ENCODE results near the gene HCFC1. TPM values are rescaled to one million over a fixed set of nuclear protein-coding genes. Genes with fewer than 3 reads are reported as not detected.
A peak's percentile ranks its signal among the peaks of the same experiment; 100 is the strongest.

Gene HCFC1
- total and polyA plus RNA-seq, 3 donors from 2014 or later, result 32.3 to 115 (median 102) TPM

DNA sequence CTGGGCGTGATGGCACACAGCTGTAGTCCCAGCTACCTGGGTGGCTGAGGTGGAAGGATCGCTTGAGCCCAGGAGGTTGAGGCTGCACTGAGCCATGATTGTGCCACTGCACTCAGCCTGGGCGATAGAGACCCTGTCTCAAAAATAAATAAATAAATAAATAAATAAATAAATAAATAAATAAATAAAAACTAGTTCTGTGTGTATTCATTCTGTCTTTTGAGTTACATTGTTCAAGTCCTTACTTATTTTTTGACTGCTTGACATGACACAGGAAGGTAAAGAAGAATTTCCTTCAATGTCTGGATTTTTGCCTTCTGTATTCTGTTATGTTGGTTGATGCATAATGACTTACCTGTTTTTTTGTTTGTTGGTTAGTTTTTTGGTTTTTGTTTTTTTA, 34.6 kb downstream of the HCFC1 start:
- H3K4me1 ChIP-seq, result no peaks in the 10 kb centered on the region
- TF ChIP-seq POLR2A (IDR thresholded peaks at IDR 0.05) (no peak), CTCF (IDR thresholded peaks at IDR 0.05) (no peak)
- H3K36me3 ChIP-seq (ENCODE audit: low read depth, missing control alignments), result no peaks in the 10 kb centered on the region
- no peak for DNase-seq
- WGBS, 2 donors, result 90 to 95% methylated on average over 3 of the region's 3 CpGs
- H3K4me3 ChIP-seq, result no peak overlapping the region
- H3K27ac ChIP-seq, result no peak overlapping the region
- H3K9me3 ChIP-seq, result no peaks in the 10 kb centered on the region
- intact Hi-C loops (cut with DNase I; ENCODE audit: low total_unique reads), result no loop called here
- H3K27me3 ChIP-seq, result no peaks in the 10 kb centered on the region

GRCh38 chrX:153935326-153935851, 36.2 kb downstream of the HCFC1 start:
- WGBS, 2 donors, result 11 to 22% methylated on average over 7 to 22 of the region's 32 CpGs
- intact Hi-C loops (cut with DNase I; ENCODE audit: low total_unique reads), result no loop called here
- peak overlapping the region; percentile 36 to 63 for H3K4me3 ChIP-seq
- DNase-seq, result no peak
- no peaks in the 10 kb centered on the region for H3K36me3 ChIP-seq (ENCODE audit: low read depth, missing control alignments)
- H3K27me3 ChIP-seq, result no peaks in the 10 kb centered on the region
- H3K27ac ChIP-seq, result no peak overlapping the region
- H3K4me1 ChIP-seq, result no peaks in the 10 kb centered on the region
- no peaks in the 10 kb centered on the region for H3K9me3 ChIP-seq
- TF ChIP-seq CTCF (IDR thresholded peaks at IDR 0.05), result no peak
- no peak for TF ChIP-seq POLR2A (IDR thresholded peaks at IDR 0.05)

GRCh38 chrX:153934762-153935325, 36.8 kb downstream of the HCFC1 start, which contains the start of gene NAA10:
Gene NAA10, minus strand, starts transcription at chrX:153935037. Its CDS starts 133 bp downstream, at chrX:153934904.
- Histone ChIP-seq H3K36me3 (ENCODE audit: low read depth, missing control alignments) (no peaks in the 10 kb centered on the region), H3K27ac (no peak within 1 kb of the TSS), H3K27me3 (no peaks in the 10 kb centered on the region), H3K9me3 (no peaks in the 10 kb centered on the region), H3K4me1 (no peaks in the 10 kb centered on the region), H3K4me3 (peak within 1 kb of the TSS; percentile 47 to 63)
- no peak for TF ChIP-seq POLR2A (IDR thresholded peaks at IDR 0.05)
- TF ChIP-seq CTCF (IDR thresholded peaks at IDR 0.05), result no peak
- DNase-seq, result peak; percentile 73
- no CpG with 5 or more reads among the region's 87 CpGs for WGBS, 2 donors
- intact Hi-C loops (cut with DNase I; ENCODE audit: low total_unique reads), result no loop called here

- no peaks in the 10 kb centered on the region for H3K36me3 ChIP-seq (ENCODE audit: low read depth, missing control alignments)
- H3K9me3 ChIP-seq, result no peaks in the 10 kb centered on the region
- no peaks in the 10 kb centered on the region for H3K4me1 ChIP-seq
- peak overlapping the region; percentile 47 to 63 for H3K4me3 ChIP-seq
- intact Hi-C loops (cut with DNase I; ENCODE audit: low total_unique reads), result no loop called here
- 4 to 6% methylated on average over 6 to 25 of the region's 33 CpGs for WGBS, 2 donors
- DNase-seq, result no peak
- TF ChIP-seq CTCF (IDR thresholded peaks at IDR 0.05) (no peak), POLR2A (IDR thresholded peaks at IDR 0.05) (no peak)
- no peaks in the 10 kb centered on the region for H3K27me3 ChIP-seq
- H3K27ac ChIP-seq, result no peak overlapping the region
Measured at GRCh38 chrX:153934148-153934761, 37.4 kb downstream of the HCFC1 start.

Measured in testis (tissue), 3 donors.